Caco-2 (cell line): ENCODE measurements around the gene GBA2. TPM values are rescaled to one million over a fixed set of nuclear protein-coding genes. Genes with fewer than 3 reads are reported as not detected.

Experiments
- BruUV-seq: library from RNA; stranded (reverse); fragments of 400-500 nt; replicated peaks from 2 replicates; lab custom pipeline; 2021; lab: Mats Ljungman, UMichigan
- CTCF ChIA-PET: fragments of 300-600 bp; sonication (Branson Sonifier 250); formaldehyde crosslinking; loops from one replicate; lab custom pipeline; 2022; ENCODE audit warnings: antibody characterized with exemption; lab: Charles Lee
- POLR2A ChIA-PET: fragments of 300-600 bp; sonication (Branson Sonifier 250); formaldehyde crosslinking; loops from one replicate; lab custom pipeline; 2022; ENCODE audit warnings: antibody characterized with exemption; lab: Charles Lee
- DNase-seq, 2 experiments: peaks; one replicate each; pipeline versions ENCODE4 v3.0.0 to v3.0.0-alpha.2; 2020 to 2022
- H3K27me3 ChIP-seq: replicated peaks from 2 replicates; pipeline ENCODE4 v1.6.0; 2011; ENCODE audit warnings: low read length; ENCODE audit not compliant: control insufficient read depth, insufficient read depth
- H3K36me3 ChIP-seq: 2 replicates; pipeline ENCODE4 v1.5.1; 2011; ENCODE audit warnings: low read length; ENCODE audit not compliant: control insufficient read depth, insufficient read depth
- H3K4me1 ChIP-seq: fragments of 250-450 bp; sonication (Bioruptor Pico); 2 replicates; pipeline ENCODE4 v1.5.1; 2020; ENCODE audit warnings: mild to moderate bottlenecking
- H3K4me3 ChIP-seq: 2 replicates; pipeline ENCODE4 v1.5.1; 2011; ENCODE audit warnings: low read depth, mild to moderate bottlenecking, control low read depth, low read length
- H3K9me3 ChIP-seq: fragments of 250-450 bp; sonication (Bioruptor Pico); 2 replicates; pipeline ENCODE4 v1.5.1; 2020; ENCODE audit warnings: mild to moderate bottlenecking, moderate library complexity
- H3K27ac Mint-ChIP-seq: one replicate; pipeline ENCODE4 v1.8.0; 2022; ENCODE audit warnings: mixed read lengths; ENCODE audit not compliant: unreplicated experiment
- H3K27me3 Mint-ChIP-seq: one replicate; pipeline ENCODE4 v1.8.0; 2022; ENCODE audit warnings: mixed read lengths; ENCODE audit not compliant: insufficient read depth, unreplicated experiment
- H3K36me3 Mint-ChIP-seq: one replicate; pipeline ENCODE4 v1.8.0; 2022; ENCODE audit warnings: mild to moderate bottlenecking, mixed read lengths; ENCODE audit not compliant: insufficient read depth, unreplicated experiment
- H3K4me1 Mint-ChIP-seq: one replicate; pipeline ENCODE4 v1.8.0; 2022; ENCODE audit warnings: low read depth, mixed read lengths; ENCODE audit not compliant: unreplicated experiment
- H3K4me3 Mint-ChIP-seq: one replicate; pipeline ENCODE4 v1.8.0; 2022; ENCODE audit warnings: mild to moderate bottlenecking, moderate library complexity, mixed read lengths; ENCODE audit not compliant: unreplicated experiment
- H3K9me3 Mint-ChIP-seq: one replicate; pipeline ENCODE4 v1.8.0; 2022; ENCODE audit warnings: mixed read lengths; ENCODE audit not compliant: unreplicated experiment
- intact Hi-C: fragments of 100-400 bp; cut with micrococcal nuclease; formaldehyde crosslinking; loops from one replicate; pipeline ENCODE4 v1.10.0; 2022; ENCODE audit not compliant: unreplicated experiment
- total RNA-seq: library from RNA; stranded (reverse); gene quantifications from 2 replicates; pipeline ENCODE4 v1.2.3, GENCODE V29; 2022
- TF ChIP-seq, protein P1 (sequence below), 2 experiments: fragments of 200-600 bp in 1 of 2; IDR thresholded peaks; 1 replicate in 1 of 2; 2 replicates in 1 of 2; pipeline versions ENCODE4 v1.5.1 to v1.8.0; 2011 to 2022; ENCODE audit warnings: antibody characterized with exemption in 1 of 2, control low read depth in 1 of 2, inconsistent platforms in 1 of 2, low read depth in 1 of 2, low read length in 1 of 2, mild to moderate bottlenecking in 1 of 2, moderate library complexity in 1 of 2; ENCODE audit not compliant: insufficient read depth in 1 of 2, severe bottlenecking in 1 of 2, unreplicated experiment in 1 of 2

Gene GBA2
- total RNA-seq, 1 experiment from 2014 or later: 108 TPM

DNA sequence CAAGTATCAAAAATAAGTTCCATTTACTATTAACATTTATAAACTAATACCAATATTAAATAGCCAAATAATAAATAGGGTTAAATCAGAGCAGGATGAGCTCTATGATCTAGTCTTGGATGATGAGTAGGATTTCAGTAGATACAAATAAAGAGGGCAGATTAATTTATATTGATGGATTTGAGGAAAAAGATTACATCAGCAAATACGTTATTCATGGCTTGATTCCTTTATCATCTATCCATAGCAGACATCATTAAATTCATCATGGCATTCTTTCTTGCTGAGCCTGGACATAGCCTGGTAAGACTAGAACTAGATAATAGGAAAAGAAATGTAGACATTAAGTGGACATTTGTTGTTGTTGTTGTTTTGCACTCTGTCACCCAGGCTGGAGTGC is 18.4 kb upstream of the GBA2 start:
- H3K36me3 Mint-ChIP-seq: no peaks in the 10 kb centered on the region
- H3K27me3 ChIP-seq: no peaks in the 10 kb centered on the region
- H3K9me3 Mint-ChIP-seq: no peaks in the 10 kb centered on the region
- H3K4me1 Mint-ChIP-seq: no peaks in the 10 kb centered on the region
- peaks cover 16% of the 10 kb centered on the region for H3K4me1 ChIP-seq
- no peaks in the 10 kb centered on the region for H3K36me3 ChIP-seq
- intact Hi-C loops: no loop called here
- ChIA-PET CTCF (no interaction called here), POLR2A (no interaction called here)
- no peaks in the 10 kb centered on the region for H3K9me3 ChIP-seq
- H3K27ac Mint-ChIP-seq: no peak overlapping the region
- H3K4me3 Mint-ChIP-seq: no peak overlapping the region
- TF ChIP-seq, protein P1, sequence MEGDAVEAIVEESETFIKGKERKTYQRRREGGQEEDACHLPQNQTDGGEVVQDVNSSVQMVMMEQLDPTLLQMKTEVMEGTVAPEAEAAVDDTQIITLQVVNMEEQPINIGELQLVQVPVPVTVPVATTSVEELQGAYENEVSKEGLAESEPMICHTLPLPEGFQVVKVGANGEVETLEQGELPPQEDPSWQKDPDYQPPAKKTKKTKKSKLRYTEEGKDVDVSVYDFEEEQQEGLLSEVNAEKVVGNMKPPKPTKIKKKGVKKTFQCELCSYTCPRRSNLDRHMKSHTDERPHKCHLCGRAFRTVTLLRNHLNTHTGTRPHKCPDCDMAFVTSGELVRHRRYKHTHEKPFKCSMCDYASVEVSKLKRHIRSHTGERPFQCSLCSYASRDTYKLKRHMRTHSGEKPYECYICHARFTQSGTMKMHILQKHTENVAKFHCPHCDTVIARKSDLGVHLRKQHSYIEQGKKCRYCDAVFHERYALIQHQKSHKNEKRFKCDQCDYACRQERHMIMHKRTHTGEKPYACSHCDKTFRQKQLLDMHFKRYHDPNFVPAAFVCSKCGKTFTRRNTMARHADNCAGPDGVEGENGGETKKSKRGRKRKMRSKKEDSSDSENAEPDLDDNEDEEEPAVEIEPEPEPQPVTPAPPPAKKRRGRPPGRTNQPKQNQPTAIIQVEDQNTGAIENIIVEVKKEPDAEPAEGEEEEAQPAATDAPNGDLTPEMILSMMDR (IDR thresholded peaks at IDR 0.05; ENCODE audit: insufficient read depth in 1 of 2, low read depth in 1 of 2, low read length in 1 of 2, severe bottlenecking in 1 of 2, unreplicated experiment in 1 of 2): no peak
- H3K27me3 Mint-ChIP-seq: no peaks in the 10 kb centered on the region
- BruUV-seq: no TSS peak
- no peak overlapping the region for H3K4me3 ChIP-seq
- DNase-seq: no peak

- Histone ChIP-seq H3K4me3 (no peak overlapping the region), H3K27me3 (no peaks in the 10 kb centered on the region), H3K36me3 (no peaks in the 10 kb centered on the region), H3K9me3 (no peaks in the 10 kb centered on the region), H3K4me1 (peaks cover 12% of the 10 kb centered on the region)
- ChIA-PET CTCF (no interaction called here), POLR2A (no interaction called here)
- intact Hi-C loops: no loop called here
- no peaks in the 10 kb centered on the region for H3K36me3 Mint-ChIP-seq
- H3K27me3 Mint-ChIP-seq: no peaks in the 10 kb centered on the region
- no peak for DNase-seq
- H3K27ac Mint-ChIP-seq: no peak overlapping the region
- H3K4me3 Mint-ChIP-seq: no peak overlapping the region
- H3K9me3 Mint-ChIP-seq: no peaks in the 10 kb centered on the region
- TF ChIP-seq, protein P1 (IDR thresholded peaks at IDR 0.05; ENCODE audit: insufficient read depth in 1 of 2, low read depth in 1 of 2, low read length in 1 of 2, severe bottlenecking in 1 of 2, unreplicated experiment in 1 of 2): no peak
- H3K4me1 Mint-ChIP-seq: no peaks in the 10 kb centered on the region
- no TSS peak for BruUV-seq
These were observed 18.0 kb upstream of the GBA2 start for GRCh38 chr9:35766997-35767396.

GRCh38 chr9:35763803-35764202 is 14.8 kb upstream of the GBA2 start:
- TF ChIP-seq, protein P1 (IDR thresholded peaks at IDR 0.05; ENCODE audit: insufficient read depth in 1 of 2, low read depth in 1 of 2, low read length in 1 of 2, severe bottlenecking in 1 of 2, unreplicated experiment in 1 of 2): no peak
- Mint-ChIP-seq H3K4me1 (peaks cover 8% of the 10 kb centered on the region), H3K4me3 (no peak overlapping the region), H3K27ac (no peak overlapping the region), H3K9me3 (no peaks in the 10 kb centered on the region), H3K36me3 (no peaks in the 10 kb centered on the region), H3K27me3 (no peaks in the 10 kb centered on the region)
- no peak overlapping the region for H3K4me3 ChIP-seq
- BruUV-seq: no TSS peak
- ChIA-PET CTCF (no interaction called here), POLR2A (no interaction called here)
- H3K9me3 ChIP-seq: no peaks in the 10 kb centered on the region
- intact Hi-C loops: no loop called here
- no peaks in the 10 kb centered on the region for H3K27me3 ChIP-seq
- DNase-seq: no peak
- no peaks in the 10 kb centered on the region for H3K4me1 ChIP-seq
- no peaks in the 10 kb centered on the region for H3K36me3 ChIP-seq
